DMS53 treated with DMSO at 0.1 percent for 48 hours (cell line): ENCODE data around the gene NEBL.
"Not testable (repeated sequence)": the region's sequence is repeated elsewhere in the genome, so short reads cannot be mapped to it uniquely, and the experiment has no call there.

Source experiments
- DNase-seq: peaks from one replicate; lab custom pipeline; 2025; ENCODE audit not compliant: unreplicated experiment; lab: John Stamatoyannopoulos, UW

The NEBL gene

GRCh38 chr10:20897146-20897825 lies at the start of gene NEBL:
TSS of gene NEBL (minus strand) at chr10:20897311. CDS start at chr10:20897205, 106 bp downstream.
- DNase-seq: no peak

- DNase-seq: no peak
Observed at GRCh38 chr10:20945546-20946332, 48.6 kb upstream of the NEBL start.

GRCh38 chr10:20944789-20945502 lies 47.8 kb upstream of the NEBL start:
- no peak for DNase-seq

- not testable (repeated sequence) for DNase-seq
Observed at GRCh38 chr10:20939414-20939813, 42.3 kb upstream of the NEBL start.

- no peak for DNase-seq
Observed at GRCh38 chr10:20936396-20936795, 39.3 kb upstream of the NEBL start.

- DNase-seq: no peak
Observed at GRCh38 chr10:20935931-20936330, 38.8 kb upstream of the NEBL start.

GRCh38 chr10:20935301-20935700 lies 38.2 kb upstream of the NEBL start:
- no peak for DNase-seq

GRCh38 chr10:20933705-20934104 lies 36.6 kb upstream of the NEBL start:
- no peak for DNase-seq

- DNase-seq: no peak
Observed at GRCh38 chr10:20932606-20933126, 35.6 kb upstream of the NEBL start.

- no peak for DNase-seq
Observed at GRCh38 chr10:20931156-20931795, 34.2 kb upstream of the NEBL start.

- no peak for DNase-seq
Observed at GRCh38 chr10:20927456-20927855, 30.3 kb upstream of the NEBL start.

GRCh38 chr10:20922451-20922850 lies 25.3 kb upstream of the NEBL start:
- peak; percentile 79 for DNase-seq

- DNase-seq: no peak
Observed at GRCh38 chr10:20922033-20922432, 24.9 kb upstream of the NEBL start.

- DNase-seq: no peak
Observed at GRCh38 chr10:20920061-20920460, 22.9 kb upstream of the NEBL start.

- no peak for DNase-seq
Observed at GRCh38 chr10:20919481-20919880, 22.4 kb upstream of the NEBL start.

GRCh38 chr10:20916976-20917375 lies 19.9 kb upstream of the NEBL start:
- no peak for DNase-seq

- DNase-seq: no peak
Observed at GRCh38 chr10:20912969-20913368, 15.9 kb upstream of the NEBL start.

GRCh38 chr10:20911626-20912025 lies 14.5 kb upstream of the NEBL start:
- no peak for DNase-seq

GRCh38 chr10:20909801-20910200 lies 12.7 kb upstream of the NEBL start:
- no peak for DNase-seq

- no peak for DNase-seq
Observed at GRCh38 chr10:20908391-20908790, 11.3 kb upstream of the NEBL start.
